Spleen (tissue), 11 donors: ENCODE data around the gene MYL10. TPM values are rescaled to one million over a fixed set of nuclear protein-coding genes. Genes with fewer than 3 reads are reported as not detected.
"Not testable (repeated sequence)": the region's sequence is repeated elsewhere in the genome, so short reads cannot be mapped to it uniquely, and the experiment has no call there.

Experiments used
- DNase-seq: peaks from one replicate; pipeline ENCODE4 v3.0.0-alpha.2; 2020
- H3K27ac ChIP-seq, 8 donors: fragments of 200-600 bp; sonication (generic) in 7 of 8; 1 replicate in 4 of 8; 2 replicates in 4 of 8; pipeline versions ENCODE4 v1.5.0 to v1.8.0; 2016 to 2021; ENCODE audit warnings: inconsistent platforms in 4 of 8, mild to moderate bottlenecking in 4 of 8, moderate library complexity in 1 of 8
- H3K27me3 ChIP-seq, 7 donors: fragments of 200-600 bp; sonication (generic) in 6 of 7; replicated peaks in 1 of 7; 1 replicate in 4 of 7; 2 replicates in 3 of 7; pipeline versions ENCODE4 v1.5.0 to v1.8.0; 2016 to 2021; ENCODE audit warnings: inconsistent platforms in 3 of 7, mild to moderate bottlenecking in 1 of 7
- H3K36me3 ChIP-seq, 6 donors: fragments of 200-600 bp; sonication (generic) in 5 of 6; 1 replicate in 4 of 6; 2 replicates in 2 of 6; pipeline versions ENCODE4 v1.5.0 to v1.8.0; 2016 to 2021; ENCODE audit warnings: inconsistent platforms in 2 of 6
- H3K4me1 ChIP-seq, 6 donors: fragments of 200-600 bp; sonication (generic) in 5 of 6; 1 replicate in 3 of 6; 2 replicates in 3 of 6; pipeline versions ENCODE4 v1.5.0 to v1.8.0; 2016 to 2021; ENCODE audit warnings: inconsistent platforms in 3 of 6
- H3K4me3 ChIP-seq, 8 donors: fragments of 200-600 bp; sonication (generic) in 7 of 8; 1 replicate in 4 of 8; 2 replicates in 4 of 8; pipeline versions ENCODE4 v1.5.0 to v1.8.0; 2016 to 2021; ENCODE audit warnings: inconsistent platforms in 4 of 8, mild to moderate bottlenecking in 4 of 8, moderate library complexity in 2 of 8
- H3K9me3 ChIP-seq, 8 donors: fragments of 200-600 bp; sonication (generic) in 7 of 8; 1 replicate in 4 of 8; 2 replicates in 4 of 8; pipeline versions ENCODE4 v1.5.0 to v1.8.0; 2016 to 2021; ENCODE audit warnings: inconsistent platforms in 4 of 8
- CTCF ChIP-seq, 11 experiments: fragments of 200-600 bp in 7 of 11; fragments of 450-650 bp in 4 of 11; sonication (generic) in 4 of 11; IDR thresholded peaks in 8 of 11; conservative IDR thresholded peaks in 3 of 11; 1 replicate in 7 of 11; 2 replicates in 4 of 11; pipeline versions ENCODE4 v1.4.0 to v1.8.0; 2016 to 2021; ENCODE audit warnings: antibody characterized with exemption in 11 of 11, inconsistent platforms in 4 of 11, mild to moderate bottlenecking in 1 of 11
- POLR2A ChIP-seq, 3 donors: fragments of 450-650 bp; IDR thresholded peaks; one replicate each; pipeline ENCODE4 v1.5.1; 2017; ENCODE audit warnings: antibody characterized with exemption in 3 of 3, mild to moderate bottlenecking in 1 of 3
- POLR2AphosphoS5 ChIP-seq, 3 donors: sonication (generic); formaldehyde crosslinking; IDR thresholded peaks; one replicate each; pipeline ENCODE4 v1.5.1; 2017; ENCODE audit warnings: antibody characterized with exemption in 3 of 3
- WGBS, 5 donors: extraction: QIAGEN DNeasy Blood & Tissue Kit in 3 of 5; methylation state at CpG; one replicate each; pipeline versions ENCODE4 v1.1.5 to v1.1.7; 2013 to 2018; 5-methylcytosine and 5-hydroxymethylcytosine counted together
- intact Hi-C: fragments of 100-400 bp; cut with DNase I; formaldehyde crosslinking; loops from one replicate; pipeline ENCODE4 v1.15.0; 2023; ENCODE audit warnings: low total_unique reads
- polyA plus RNA-seq, 3 donors: library from polyadenylated mRNA; stranded (reverse); fragments of 200-250 nt; gene quantifications; one replicate each; pipeline ENCODE4 v1.2.1, GENCODE V29; 2013
- total RNA-seq, 7 donors: library from RNA; depleted of rRNA in 3 of 7; stranded (reverse); fragments of >200 nt in 3 of 7; fragmentation: NEBNext Ultra II Directional in 4 of 7; extraction: Animal tissue kit (Norgen Biotek cat#: 25700) in 4 of 7; gene quantifications; one replicate each; pipeline versions ENCODE4 v1.1.0 to v1.2.1, GENCODE V29; 2016 to 2021
- donor health status: healthy with polysubstance abuse.
- donor health status: DM: no; HTN: no; CAD: no; lungs with moderate emphysema.
- donor health status: DM: no; HTN: no; CAD: no.
- donor health status: Bipolar disorder and iron deficiency.
- donor health status: healthy.
- donor health status: DM: no; HTN: no; CAD: no.
- donor health status: DM: yes; HTN: yes; CAD: no.

The MYL10 gene
- total and polyA plus RNA-seq, 10 donors, result not detected

- H3K27ac ChIP-seq, result no peak overlapping the region
- no peaks in the 10 kb centered on the region for H3K4me1 ChIP-seq
- peaks cover 0 to 17% (median 3%) of the 10 kb centered on the region in 8 donors for H3K9me3 ChIP-seq
- no peak for DNase-seq
- TF ChIP-seq POLR2A (IDR thresholded peaks at IDR 0.05) (no peak), CTCF (IDR thresholded peaks at IDR 0.05 in 8 of 11, conservative IDR thresholded peaks at IDR 0.05 in 3 of 11) (no peak), POLR2AphosphoS5 (IDR thresholded peaks at IDR 0.05) (no peak)
- H3K27me3 ChIP-seq, result peaks cover 0 to 24% (median 0%) of the 10 kb centered on the region in 7 donors
- H3K36me3 ChIP-seq, result no peaks in the 10 kb centered on the region
- 84 to 92% (median 90%) methylated on average over 2 of the region's 2 CpGs for WGBS, 5 donors
- intact Hi-C loops, result no loop called here
- no peak overlapping the region for H3K4me3 ChIP-seq
These were observed 30.6 kb upstream of the MYL10 start for GRCh38 chr7:101659706-101660105.

GRCh38 chr7:101657171-101657570 lies 28.1 kb upstream of the MYL10 start:
- H3K4me3 ChIP-seq, result no peak overlapping the region
- 76 to 95% (median 82%) methylated on average over 5 of the region's 5 CpGs for WGBS, 5 donors
- H3K9me3 ChIP-seq, result peaks cover 0 to under 1% (median 0%) of the 10 kb centered on the region in 8 donors
- no peak overlapping the region for H3K27ac ChIP-seq
- peaks cover 0 to 24% (median 0%) of the 10 kb centered on the region in 7 donors for H3K27me3 ChIP-seq
- no peak for DNase-seq
- intact Hi-C loops, result no loop called here
- no peaks in the 10 kb centered on the region for H3K36me3 ChIP-seq
- TF ChIP-seq CTCF (IDR thresholded peaks at IDR 0.05 in 8 of 11, conservative IDR thresholded peaks at IDR 0.05 in 3 of 11), result no peak
- TF ChIP-seq POLR2AphosphoS5 (IDR thresholded peaks at IDR 0.05), result no peak
- TF ChIP-seq POLR2A (IDR thresholded peaks at IDR 0.05), result no peak
- H3K4me1 ChIP-seq, result no peaks in the 10 kb centered on the region

GRCh38 chr7:101651112-101651511 lies 22.0 kb upstream of the MYL10 start:
- Histone ChIP-seq H3K27me3 (peaks cover 0 to 31% (median 0%) of the 10 kb centered on the region in 7 donors), H3K36me3 (no peaks in the 10 kb centered on the region), H3K4me3 (no peak overlapping the region), H3K27ac (no peak overlapping the region), H3K9me3 (no peaks in the 10 kb centered on the region), H3K4me1 (no peaks in the 10 kb centered on the region)
- no peak for DNase-seq
- intact Hi-C loops, result no loop called here
- WGBS, 5 donors, result 70 to 83% (median 73%) methylated on average over 4 of the region's 4 CpGs
- TF ChIP-seq POLR2A (IDR thresholded peaks at IDR 0.05), result no peak
- TF ChIP-seq CTCF (IDR thresholded peaks at IDR 0.05 in 8 of 11, conservative IDR thresholded peaks at IDR 0.05 in 3 of 11), result no peak
- no peak for TF ChIP-seq POLR2AphosphoS5 (IDR thresholded peaks at IDR 0.05)

- 41 to 58% (median 45%) methylated on average over 8 of the region's 8 CpGs for WGBS, 5 donors
- Histone ChIP-seq H3K27me3 (peaks cover 0 to 31% (median 0%) of the 10 kb centered on the region in 7 donors), H3K36me3 (no peaks in the 10 kb centered on the region), H3K4me3 (no peak overlapping the region), H3K27ac (no peak overlapping the region), H3K4me1 (no peaks in the 10 kb centered on the region), H3K9me3 (no peaks in the 10 kb centered on the region)
- DNase-seq, result no peak
- intact Hi-C loops, result no loop called here
- no peak for TF ChIP-seq CTCF (IDR thresholded peaks at IDR 0.05 in 8 of 11, conservative IDR thresholded peaks at IDR 0.05 in 3 of 11)
- TF ChIP-seq POLR2A (IDR thresholded peaks at IDR 0.05), result no peak
- no peak for TF ChIP-seq POLR2AphosphoS5 (IDR thresholded peaks at IDR 0.05)
These were observed 21.5 kb upstream of the MYL10 start for GRCh38 chr7:101650579-101651081.

GRCh38 chr7:101647876-101648275 lies 18.8 kb upstream of the MYL10 start:
- WGBS, 5 donors, result 84 to 94% (median 88%) methylated on average over 12 of the region's 12 CpGs
- H3K27me3 ChIP-seq, result peaks cover 0 to 31% (median 0%) of the 10 kb centered on the region in 7 donors
- H3K9me3 ChIP-seq, intact Hi-C loops, H3K4me1 ChIP-seq, H3K36me3 ChIP-seq, H3K4me3 ChIP-seq, H3K27ac ChIP-seq, DNase-seq: not testable (repeated sequence)
